HCT116 (cell line): ENCODE results near the gene FKBP1A.

Experiments used
- CBX3 ChIP-seq: IDR thresholded peaks from 2 replicates; pipeline ENCODE4 v1.6.1; 2012; ENCODE audit warnings: low read depth
- CEBPB ChIP-seq: IDR thresholded peaks from 2 replicates; pipeline ENCODE4 v1.6.1; 2012; ENCODE audit warnings: low read depth
- CTCF ChIP-seq, 3 experiments: fragments of 200-600 bp in 1 of 3; sonication (generic) in 1 of 3; IDR thresholded peaks in 2 of 3; conservative IDR thresholded peaks in 1 of 3; 2 replicates each; pipeline ENCODE4 v1.5.1; 2012 to 2017; ENCODE audit warnings: low read depth in 2 of 3, low read length in 2 of 3, antibody characterized with exemption in 1 of 3, borderline replicate concordance in 1 of 3, control low read depth in 1 of 3, mild to moderate bottlenecking in 1 of 3, mixed read lengths in 1 of 3, mixed run types in 1 of 3, moderate library complexity in 1 of 3; ENCODE audit not compliant: insufficient read depth in 1 of 3
- ELF1 ChIP-seq: IDR thresholded peaks from 2 replicates; pipeline ENCODE4 v1.6.1; 2012; ENCODE audit warnings: low read depth, borderline replicate concordance
- EZH2 ChIP-seq: fragments of 200-600 bp; sonication (generic); IDR thresholded peaks from 2 replicates; pipeline ENCODE4 v1.6.1; 2017; ENCODE audit warnings: antibody characterized with exemption, mixed run types
- EZH2phosphoT487 ChIP-seq: fragments of 200-600 bp; IDR thresholded peaks from 2 replicates; pipeline ENCODE4 v1.6.1; 2018; ENCODE audit warnings: antibody characterized with exemption, borderline replicate concordance
- MAX ChIP-seq: IDR thresholded peaks from 2 replicates; pipeline ENCODE4 v1.6.1; 2012
- POLR2A ChIP-seq: IDR thresholded peaks from 2 replicates; pipeline ENCODE4 v1.7.0; 2011; ENCODE audit warnings: borderline replicate concordance; ENCODE audit not compliant: insufficient read depth, insufficient read length; ENCODE audit errors: extremely low read depth
- POLR2AphosphoS5 ChIP-seq: IDR thresholded peaks from 2 replicates; pipeline ENCODE4 v1.6.1; 2011; ENCODE audit warnings: mild to moderate bottlenecking, low read depth, low read length, moderate library complexity
- RAD21 ChIP-seq: IDR thresholded peaks from 2 replicates; pipeline ENCODE4 v1.6.1; 2012; ENCODE audit warnings: low read depth, mild to moderate bottlenecking
- REST ChIP-seq: IDR thresholded peaks from 2 replicates; pipeline ENCODE4 v1.6.1; 2012; ENCODE audit warnings: low read depth
- SP1 ChIP-seq: IDR thresholded peaks from 2 replicates; pipeline ENCODE4 v1.6.1; 2012; ENCODE audit warnings: low read depth
- ZFX ChIP-seq: fragments of 450-650 bp; IDR thresholded peaks from 2 replicates; pipeline ENCODE4 v1.6.1; 2017
- ZNF274 ChIP-seq: fragments of 200-500 bp; sonication (Bioruptor generic); IDR thresholded peaks from 2 replicates; pipeline ENCODE4 v1.6.1; 2014; ENCODE audit warnings: mild to moderate bottlenecking, low read depth, low read length, inconsistent platforms

- no peak for TF ChIP-seq CTCF (IDR thresholded peaks at IDR 0.05 in 2 of 3, conservative IDR thresholded peaks at IDR 0.05 in 1 of 3; ENCODE audit: borderline replicate concordance in 1 of 3, insufficient read depth in 1 of 3, low read depth in 2 of 3, low read length in 2 of 3)
- TF ChIP-seq POLR2AphosphoS5, result no peak
- TF ChIP-seq EZH2, result no peak
- no peak for TF ChIP-seq EZH2phosphoT487
- TF ChIP-seq POLR2A, result no peak
- no peak for TF ChIP-seq REST
- no peak for TF ChIP-seq SP1
- no peak for TF ChIP-seq RAD21
- TF ChIP-seq CBX3, result no peak
- TF ChIP-seq MAX, result no peak
- no peak for TF ChIP-seq ZFX
- no peak for TF ChIP-seq CEBPB
- TF ChIP-seq ZNF274, result no peak
- no peak for TF ChIP-seq ELF1
These were observed 20.9 kb downstream of the FKBP1A start for GRCh38 chr20:1371830-1372539.
